SK-N-SH (cell line): ENCODE measurements around the gene PPP1R18. TPM values are rescaled to one million over a fixed set of nuclear protein-coding genes. Genes with fewer than 3 reads are reported as not detected.

Experiments
- CTCF ChIA-PET: fragments of 300-600, 350-600 bp; formaldehyde crosslinking; extraction: SDS; loops from one replicate; lab custom pipeline; 2021; lab: Yijun Ruan, JAX
- POLR2A ChIA-PET: fragments of 350-600 bp; sonication (Branson Sonifier 250); formaldehyde crosslinking; extraction: SDS; loops from one replicate; lab custom pipeline; 2020; ENCODE audit warnings: antibody characterized with exemption, inconsistent platforms; lab: Yijun Ruan, JAX
- DNase-seq: peaks from one replicate; pipeline ENCODE4 v3.0.0; 2012
- H2AFZ ChIP-seq: fragments of 200-600 bp; sonication (generic); 2 replicates; pipeline ENCODE4 v1.8.1; 2016; ENCODE audit warnings: antibody characterized with exemption, mild to moderate bottlenecking, low read depth
- H3F3A ChIP-seq: fragments of 200-600 bp; sonication (generic); replicated peaks from 2 replicates; pipeline ENCODE3; 2016; ENCODE audit warnings: antibody characterized with exemption, mild to moderate bottlenecking; ENCODE audit not compliant: insufficient read depth
- H3K27ac ChIP-seq, 2 experiments: fragments of 200-500 bp in 1 of 2; fragments of 200-600 bp in 1 of 2; sonication (Bioruptor generic) in 1 of 2; sonication (generic), shearing (Covaris generic) in 1 of 2; 2 replicates each; pipeline versions ENCODE4 v1.5.1 to v1.6.1; 2014 to 2016; ENCODE audit warnings: low read depth in 2 of 2, inconsistent platforms in 1 of 2, low read length in 1 of 2, mild to moderate bottlenecking in 1 of 2, mixed read lengths in 1 of 2
- H3K27me3 ChIP-seq: fragments of 200-600 bp; sonication (generic), shearing (Covaris generic); 2 replicates; pipeline ENCODE4 v1.6.1; 2016; ENCODE audit warnings: mixed run types; ENCODE audit not compliant: insufficient read depth
- H3K36me3 ChIP-seq, 2 experiments: fragments of 200-500 bp in 1 of 2; fragments of 200-600 bp in 1 of 2; sonication (Bioruptor generic) in 1 of 2; sonication (generic) in 1 of 2; replicated peaks in 1 of 2; 2 replicates each; pipeline versions ENCODE3 to v1.5.1; 2014 to 2016; ENCODE audit warnings: low read length in 1 of 2, mild to moderate bottlenecking in 1 of 2; ENCODE audit not compliant: insufficient read depth in 2 of 2, control insufficient read depth in 1 of 2
- H3K4me1 ChIP-seq, 2 experiments: fragments of 200-500 bp in 1 of 2; fragments of 200-600 bp in 1 of 2; sonication (Bioruptor generic) in 1 of 2; sonication (generic), shearing (Covaris generic) in 1 of 2; 2 replicates each; pipeline versions ENCODE4 v1.5.1 to v1.6.1; 2014 to 2016; ENCODE audit warnings: low read depth in 1 of 2, low read length in 1 of 2, mixed run types in 1 of 2; ENCODE audit not compliant: insufficient read depth in 2 of 2, control insufficient read depth in 1 of 2
- H3K4me2 ChIP-seq: fragments of 200-600 bp; sonication (generic), shearing (Covaris generic); 2 replicates; pipeline ENCODE4 v1.6.1; 2017; ENCODE audit warnings: mixed run types
- H3K4me3 ChIP-seq, 2 experiments: fragments of 200-500 bp in 1 of 2; fragments of 200-600 bp in 1 of 2; sonication (Bioruptor generic) in 1 of 2; sonication (generic), shearing (Covaris generic) in 1 of 2; 2 replicates each; pipeline versions ENCODE4 v1.5.1 to v1.8.1; 2014 to 2016; ENCODE audit warnings: low read depth in 2 of 2, inconsistent platforms in 1 of 2, low read length in 1 of 2, mild to moderate bottlenecking in 1 of 2, mixed read lengths in 1 of 2, moderate library complexity in 1 of 2
- H3K79me2 ChIP-seq: fragments of 200-600 bp; sonication (generic); 2 replicates; pipeline ENCODE4 v1.8.1; 2017; ENCODE audit warnings: mild to moderate bottlenecking; ENCODE audit not compliant: insufficient read depth
- H3K9ac ChIP-seq: fragments of 200-600 bp; sonication (generic); 2 replicates; pipeline ENCODE4 v1.6.1; 2017; ENCODE audit warnings: mixed run types
- H3K9me2 ChIP-seq: fragments of 200-600 bp; sonication (generic); 2 replicates; pipeline ENCODE4 v1.6.1; 2017; ENCODE audit warnings: mixed run types
- H3K9me3 ChIP-seq: fragments of 200-600 bp; sonication (generic); 2 replicates; pipeline ENCODE4 v1.6.1; 2017; ENCODE audit warnings: mixed run types, mild to moderate bottlenecking, moderate library complexity
- H4K20me1 ChIP-seq: fragments of 200-600 bp; sonication (generic); 2 replicates; pipeline ENCODE4 v1.6.1; 2017; ENCODE audit warnings: mild to moderate bottlenecking, mixed run types; ENCODE audit not compliant: insufficient read depth
- EZH2phosphoT487 ChIP-seq: fragments of 200-600 bp; sonication (generic); IDR thresholded peaks from 2 replicates; pipeline ENCODE4 v1.6.1; 2017; ENCODE audit warnings: low read depth, mixed run types, mild to moderate bottlenecking, antibody characterized with exemption, moderate library complexity, borderline replicate concordance
- RCOR1 ChIP-seq: fragments of 150-350 bp; IDR thresholded peaks from 2 replicates; pipeline ENCODE4 v1.6.1; 2017; ENCODE audit warnings: antibody characterized with exemption, low read length
- RXRA ChIP-seq: IDR thresholded peaks from 2 replicates; pipeline ENCODE4 v1.4.0; 2012; ENCODE audit warnings: low read depth, mild to moderate bottlenecking, borderline replicate concordance
- SIN3A ChIP-seq: IDR thresholded peaks from 2 replicates; pipeline ENCODE4 v1.6.1; 2012; ENCODE audit warnings: low read depth, mild to moderate bottlenecking, low read length, moderate library complexity, borderline replicate concordance
- TAF1 ChIP-seq: IDR thresholded peaks from 2 replicates; pipeline ENCODE4 v1.6.1; 2012; ENCODE audit warnings: low read depth, mild to moderate bottlenecking, low read length, moderate library complexity, borderline replicate concordance
- TCF12 ChIP-seq: IDR thresholded peaks from 2 replicates; pipeline ENCODE4 v1.4.0; 2012
- WGBS: methylation state at CpG from one replicate; pipeline ENCODE4 v1.1.6; 2017; ENCODE audit warnings: low lambda C conversion rate; 5-methylcytosine and 5-hydroxymethylcytosine counted together
- polyA plus RNA-seq, 3 experiments: library from polyadenylated mRNA; depleted of rRNA; stranded (reverse); fragments of >200 nt; gene quantifications; 2 replicates each; pipeline ENCODE4 v1.2.3, GENCODE V29; 2012
- TF ChIP-seq, protein P1 (sequence below): IDR thresholded peaks from 2 replicates; pipeline ENCODE4; 2012
- TF ChIP-seq, protein P2 (sequence below): fragments of 150-350 bp; IDR thresholded peaks from 2 replicates; pipeline ENCODE4 v1.6.1; 2017; ENCODE audit warnings: antibody characterized with exemption, low read length, low read depth, borderline replicate concordance
- TF ChIP-seq, protein P3 (sequence below): IDR thresholded peaks from 2 replicates; pipeline ENCODE4 v1.4.0; 2012; ENCODE audit warnings: low read depth, borderline replicate concordance

The PPP1R18 gene
- polyA plus RNA-seq, 1 of the 3 experiments (the other 2 are of a cell fraction): 73.2 TPM

- ChIA-PET CTCF (interaction anchor here (1.2 to 29.8 kb wide), 4 partner anchors 9 to 32 kb away, joined by 3 to 838 read pairs (median 32); partner anchors contain the start of genes DHX16, FLOT1, MDC1 and TUBB), POLR2A (interaction anchor here (0.5 to 1.5 kb wide), 7 partner anchors 10 to 847 kb away, joined by 3 to 6 read pairs (median 3); partner anchors contain the start of gene MDC1)
- Histone ChIP-seq H3K27me3 (no peaks in the 10 kb centered on the region), H3K79me2 (peaks cover 42% of the 10 kb centered on the region), H4K20me1 (no peaks in the 10 kb centered on the region), H3K9me3 (no peaks in the 10 kb centered on the region), H3K27ac (peak overlapping the region; percentile 78 to 87; a peak in 3 of 4 replicates), H3K4me2 (peak overlapping the region; percentile 76), H3K4me3 (peak overlapping the region; percentile 66 to 86), H3K4me1 (peaks cover 17 to 27% of the 10 kb centered on the region in 2 experiments; a peak in 2 of 4 replicates), H3K9me2 (no peaks in the 10 kb centered on the region), H3K9ac (peak overlapping the region; percentile 74), H3K36me3 (no peaks in the 10 kb centered on the region), H3F3A (no peaks in the 10 kb centered on the region), H2AFZ (peak overlapping the region; percentile 88)
- TF ChIP-seq RCOR1 (no peak), TCF12 (no peak), TAF1 (no peak), RXRA (no peak), EZH2phosphoT487 (no peak), SIN3A (no peak)
- TF ChIP-seq, protein P1, sequence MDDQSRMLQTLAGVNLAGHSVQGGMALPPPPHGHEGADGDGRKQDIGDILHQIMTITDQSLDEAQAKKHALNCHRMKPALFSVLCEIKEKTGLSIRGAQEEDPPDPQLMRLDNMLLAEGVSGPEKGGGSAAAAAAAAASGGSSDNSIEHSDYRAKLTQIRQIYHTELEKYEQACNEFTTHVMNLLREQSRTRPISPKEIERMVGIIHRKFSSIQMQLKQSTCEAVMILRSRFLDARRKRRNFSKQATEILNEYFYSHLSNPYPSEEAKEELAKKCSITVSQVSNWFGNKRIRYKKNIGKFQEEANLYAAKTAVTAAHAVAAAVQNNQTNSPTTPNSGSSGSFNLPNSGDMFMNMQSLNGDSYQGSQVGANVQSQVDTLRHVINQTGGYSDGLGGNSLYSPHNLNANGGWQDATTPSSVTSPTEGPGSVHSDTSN: 0 out of 2 replicates have a peak, but pooled peaks have one; percentile 15
- TF ChIP-seq, protein P2, sequence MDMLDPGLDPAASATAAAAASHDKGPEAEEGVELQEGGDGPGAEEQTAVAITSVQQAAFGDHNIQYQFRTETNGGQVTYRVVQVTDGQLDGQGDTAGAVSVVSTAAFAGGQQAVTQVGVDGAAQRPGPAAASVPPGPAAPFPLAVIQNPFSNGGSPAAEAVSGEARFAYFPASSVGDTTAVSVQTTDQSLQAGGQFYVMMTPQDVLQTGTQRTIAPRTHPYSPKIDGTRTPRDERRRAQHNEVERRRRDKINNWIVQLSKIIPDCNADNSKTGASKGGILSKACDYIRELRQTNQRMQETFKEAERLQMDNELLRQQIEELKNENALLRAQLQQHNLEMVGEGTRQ: no peak
- TF ChIP-seq, protein P3, sequence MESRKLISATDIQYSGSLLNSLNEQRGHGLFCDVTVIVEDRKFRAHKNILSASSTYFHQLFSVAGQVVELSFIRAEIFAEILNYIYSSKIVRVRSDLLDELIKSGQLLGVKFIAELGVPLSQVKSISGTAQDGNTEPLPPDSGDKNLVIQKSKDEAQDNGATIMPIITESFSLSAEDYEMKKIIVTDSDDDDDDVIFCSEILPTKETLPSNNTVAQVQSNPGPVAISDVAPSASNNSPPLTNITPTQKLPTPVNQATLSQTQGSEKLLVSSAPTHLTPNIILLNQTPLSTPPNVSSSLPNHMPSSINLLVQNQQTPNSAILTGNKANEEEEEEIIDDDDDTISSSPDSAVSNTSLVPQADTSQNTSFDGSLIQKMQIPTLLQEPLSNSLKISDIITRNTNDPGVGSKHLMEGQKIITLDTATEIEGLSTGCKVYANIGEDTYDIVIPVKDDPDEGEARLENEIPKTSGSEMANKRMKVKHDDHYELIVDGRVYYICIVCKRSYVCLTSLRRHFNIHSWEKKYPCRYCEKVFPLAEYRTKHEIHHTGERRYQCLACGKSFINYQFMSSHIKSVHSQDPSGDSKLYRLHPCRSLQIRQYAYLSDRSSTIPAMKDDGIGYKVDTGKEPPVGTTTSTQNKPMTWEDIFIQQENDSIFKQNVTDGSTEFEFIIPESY: no peak
- no peak for DNase-seq
- 33% methylated on average over 8 of the region's 8 CpGs for WGBS
These were observed 4.9 kb upstream of the PPP1R18 start for GRCh38 chr6:30691208-30691847.
